ENCODE results near the gene RILPL2. TPM values are rescaled to one million over a fixed set of nuclear protein-coding genes. Genes with fewer than 3 reads are reported as not detected.
A peak's percentile ranks its signal among the peaks of the same experiment; 100 is the strongest.

RILPL2 gene
- polyA plus RNA-seq, 3 donors, result 19.3 to 25.1 (median 21.0) TPM

GRCh38 chr12:123399255-123399617 lies 37.2 kb downstream of the RILPL2 start:
- peaks cover 76% of the 10 kb centered on the region for H3K79me2 ChIP-seq (ENCODE audit: insufficient read depth, low read length)
- H2AFZ ChIP-seq (ENCODE audit: insufficient read depth, low read depth, low read length, poor library complexity, severe bottlenecking), result no peak overlapping the region
- no peaks in the 10 kb centered on the region for H3K9me3 Mint-ChIP-seq
- H3K27me3 Mint-ChIP-seq (ENCODE audit: low read depth in 3 of 3), result no peaks in the 10 kb centered on the region
- WGBS (ENCODE audit: insufficient coverage), result 80% methylated on average over 1 of the region's 6 CpGs
- no peak overlapping the region for H3K4me3 Mint-ChIP-seq
- H3K36me3 Mint-ChIP-seq, result peaks cover 65 to 78% of the 10 kb centered on the region in 2 donors
- H3K27me3 ChIP-seq (ENCODE audit: control insufficient read depth in 2 of 2, insufficient read depth in 2 of 2, low read length in 2 of 2), result no peaks in the 10 kb centered on the region
- no peak for TF ChIP-seq CTCF (IDR thresholded peaks at IDR 0.05)
- no peak overlapping the region for H3K4me2 ChIP-seq (replicated peaks; ENCODE audit: extremely low read depth, low read length, poor library complexity, severe bottlenecking)
- intact Hi-C loops (cut with micrococcal nuclease), result no loop called here
- no peaks in the 10 kb centered on the region for H3K4me1 ChIP-seq (ENCODE audit: control insufficient read depth in 1 of 2, insufficient read depth in 2 of 2, low read length in 2 of 2)
- H3K4me1 Mint-ChIP-seq, result no peaks in the 10 kb centered on the region
- no peak for DNase-seq
- no peak overlapping the region for H3K4me3 ChIP-seq (replicated peaks in 1 of 3; ENCODE audit: low read depth in 2 of 3, low read length in 3 of 3)
- no peak overlapping the region for H3K9ac ChIP-seq (ENCODE audit: insufficient read depth, low read length, poor library complexity, severe bottlenecking)
- H3K27ac ChIP-seq (ENCODE audit: low read depth in 1 of 2, low read length in 2 of 2), result no peak overlapping the region
- no peaks in the 10 kb centered on the region for H3K9me3 ChIP-seq (replicated peaks in 1 of 2; ENCODE audit: control insufficient read depth in 1 of 2, insufficient read depth in 1 of 2, low read length in 2 of 2)
- peak overlapping the region in 2 of 7 donors; percentile 8 to 68 for H3K27ac Mint-ChIP-seq
- H3K36me3 ChIP-seq (replicated peaks in 1 of 2; ENCODE audit: control insufficient read depth in 1 of 2, insufficient read depth in 2 of 2, low read length in 2 of 2), result peaks cover 67 to 83% of the 10 kb centered on the region in 2 donors
- H4K20me1 ChIP-seq (ENCODE audit: insufficient read depth, low read length), result peaks cover 68% of the 10 kb centered on the region

- Histone ChIP-seq H2AFZ (ENCODE audit: insufficient read depth, low read depth, low read length, poor library complexity, severe bottlenecking) (no peak overlapping the region), H3K4me1 (ENCODE audit: control insufficient read depth in 1 of 2, insufficient read depth in 2 of 2, low read length in 2 of 2) (no peaks in the 10 kb centered on the region), H4K20me1 (ENCODE audit: insufficient read depth, low read length) (peaks cover 63% of the 10 kb centered on the region), H3K27me3 (ENCODE audit: control insufficient read depth in 2 of 2, insufficient read depth in 2 of 2, low read length in 2 of 2) (no peaks in the 10 kb centered on the region), H3K9me3 (replicated peaks in 1 of 2; ENCODE audit: control insufficient read depth in 1 of 2, insufficient read depth in 1 of 2, low read length in 2 of 2) (no peaks in the 10 kb centered on the region), H3K79me2 (ENCODE audit: insufficient read depth, low read length) (peaks cover 81% of the 10 kb centered on the region), H3K27ac (ENCODE audit: low read depth in 1 of 2, low read length in 2 of 2) (no peak overlapping the region), H3K36me3 (replicated peaks in 1 of 2; ENCODE audit: control insufficient read depth in 1 of 2, insufficient read depth in 2 of 2, low read length in 2 of 2) (peaks cover 62 to 80% of the 10 kb centered on the region in 2 donors), H3K9ac (ENCODE audit: insufficient read depth, low read length, poor library complexity, severe bottlenecking) (no peak overlapping the region), H3K4me2 (replicated peaks; ENCODE audit: extremely low read depth, low read length, poor library complexity, severe bottlenecking) (no peak overlapping the region), H3K4me3 (replicated peaks in 1 of 3; ENCODE audit: low read depth in 2 of 3, low read length in 3 of 3) (no peak overlapping the region)
- no peaks in the 10 kb centered on the region for H3K9me3 Mint-ChIP-seq
- peaks cover 60 to 73% of the 10 kb centered on the region in 2 donors for H3K36me3 Mint-ChIP-seq
- peak overlapping the region in 2 of 7 donors; percentile 8 to 23 for H3K27ac Mint-ChIP-seq
- 95% methylated on average over 14 of the region's 14 CpGs for WGBS (ENCODE audit: insufficient coverage)
- intact Hi-C loops (cut with micrococcal nuclease), result no loop called here
- no peaks in the 10 kb centered on the region for H3K27me3 Mint-ChIP-seq (ENCODE audit: low read depth in 3 of 3)
- no peaks in the 10 kb centered on the region for H3K4me1 Mint-ChIP-seq
- DNase-seq, result no peak
- no peak overlapping the region for H3K4me3 Mint-ChIP-seq
- TF ChIP-seq CTCF (IDR thresholded peaks at IDR 0.05), result no peak
These were observed 37.8 kb downstream of the RILPL2 start for GRCh38 chr12:123398550-123399254.

All from CD14-positive monocyte (primary cell).